Keratinocyte (primary cell): Measurements from ENCODE around the gene SMIM36. TPM values are rescaled to one million over a fixed set of nuclear protein-coding genes. Genes with fewer than 3 reads are reported as not detected.

Source experiments
- DNase-seq: peaks from one replicate; pipeline ENCODE4 v3.0.0-alpha.2; 2011; ENCODE audit warnings: low read depth, missing footprints, low spot score
- FAIRE-seq: peaks from 2 replicates; lab custom pipeline; 2011; peaks lifted over from hg19 to GRCh38; lab: Jason Lieb, UNC
- H2AFZ ChIP-seq: 2 replicates; pipeline ENCODE4 v1.6.0; 2012; ENCODE audit warnings: low read length, control low read depth, inconsistent platforms; ENCODE audit not compliant: control insufficient read depth
- H3K27ac ChIP-seq: 2 replicates; pipeline ENCODE4 v1.5.1; 2011; ENCODE audit warnings: low read length; ENCODE audit not compliant: control insufficient read depth, insufficient read depth
- H3K27me3 ChIP-seq: 3 replicates; pipeline ENCODE4 v1.6.0; 2011; ENCODE audit warnings: low read length; ENCODE audit not compliant: control insufficient read depth, insufficient read depth; ENCODE audit errors: extremely low read depth
- H3K36me3 ChIP-seq, 2 experiments: 2 replicates in 1 of 2; 3 replicates in 1 of 2; pipeline ENCODE4 v1.5.1; 2011; ENCODE audit warnings: low read length in 2 of 2, mild to moderate bottlenecking in 1 of 2; ENCODE audit not compliant: control insufficient read depth in 2 of 2, insufficient read depth in 2 of 2; ENCODE audit errors: extremely low read depth in 1 of 2
- H3K4me1 ChIP-seq: 3 replicates; pipeline ENCODE4 v1.5.1; 2011; ENCODE audit warnings: low read length; ENCODE audit not compliant: control insufficient read depth, insufficient read depth; ENCODE audit errors: extremely low read depth
- H3K4me2 ChIP-seq: 3 replicates; pipeline ENCODE4 v1.6.0; 2011; ENCODE audit warnings: low read depth, low read length; ENCODE audit not compliant: control insufficient read depth, insufficient read depth; ENCODE audit errors: extremely low read depth
- H3K4me3 ChIP-seq, 3 experiments: fragments of 200-600 bp in 1 of 3; sonication (generic) in 1 of 3; 2 replicates in 2 of 3; 3 replicates in 1 of 3; pipeline ENCODE4 v1.5.1; 2011 to 2016; ENCODE audit warnings: low read length in 3 of 3, mild to moderate bottlenecking in 3 of 3, control low read depth in 2 of 3, inconsistent platforms in 1 of 3, low read depth in 1 of 3, mixed read lengths in 1 of 3, mixed run types in 1 of 3, moderate library complexity in 1 of 3; ENCODE audit not compliant: control insufficient read depth in 2 of 3, insufficient read depth in 2 of 3; ENCODE audit errors: extremely low read depth in 1 of 3
- H3K79me2 ChIP-seq: 2 replicates; pipeline ENCODE4 v1.6.0; 2012; ENCODE audit warnings: low read length; ENCODE audit not compliant: control insufficient read depth, insufficient read depth
- H3K9ac ChIP-seq: 3 replicates; pipeline ENCODE4 v1.6.0; 2011; ENCODE audit warnings: low read length; ENCODE audit not compliant: control insufficient read depth, insufficient read depth; ENCODE audit errors: extremely low read depth
- H3K9me1 ChIP-seq: 3 replicates; pipeline ENCODE4 v1.6.0; 2011; ENCODE audit warnings: low read length; ENCODE audit not compliant: control insufficient read depth, insufficient read depth; ENCODE audit errors: extremely low read depth
- H3K9me3 ChIP-seq: 2 replicates; pipeline ENCODE4 v1.5.1; 2012; ENCODE audit warnings: low read depth, low read length; ENCODE audit not compliant: control insufficient read depth
- H4K20me1 ChIP-seq: 3 replicates; pipeline ENCODE4 v1.6.0; 2011; ENCODE audit warnings: low read length; ENCODE audit not compliant: control insufficient read depth, insufficient read depth; ENCODE audit errors: extremely low read depth
- EZH2 ChIP-seq: IDR thresholded peaks from one replicate; pipeline ENCODE4 v1.6.1; 2012; ENCODE audit warnings: inconsistent platforms, mild to moderate bottlenecking, low read length, moderate library complexity
- dilution Hi-C: fragments of 300-500 bp; cut with MboI; formaldehyde crosslinking; loops from one replicate; pipeline ENCODE4 v1.7.0; 2020; ENCODE audit warnings: low sequenced_read_pairs; ENCODE audit not compliant: extremely low pct_ligation_motif_present
- polyA plus RNA-seq, 5 experiments: library from polyadenylated mRNA; depleted of rRNA in 3 of 5; stranded (reverse) in 3 of 5; stranded (forward) in 1 of 5; unstranded in 1 of 5; fragments of >200 nt; gene quantifications; 1 replicate in 1 of 5; 2 replicates in 3 of 5; 3 replicates in 1 of 5; pipeline versions ENCODE4 v1.2.1 to v1.2.3, GENCODE V29; 2011 to 2012; ENCODE audit warnings: missing spikeins in 2 of 5, low read depth in 1 of 5, low replicate concordance in 1 of 5
- TF ChIP-seq, protein P1 (sequence below), 3 experiments: IDR thresholded peaks in 1 of 3; conservative IDR thresholded peaks in 1 of 3; optimal IDR thresholded peaks in 1 of 3; 2 replicates in 2 of 3; 3 replicates in 1 of 3; pipeline versions ENCODE3 to v1.5.1; 2011; ENCODE audit warnings: low read length in 3 of 3, mild to moderate bottlenecking in 3 of 3, moderate library complexity in 2 of 3, control low read depth in 1 of 3, inconsistent platforms in 1 of 3; ENCODE audit not compliant: insufficient read depth in 2 of 3; ENCODE audit errors: extremely low read depth in 1 of 3

SMIM36 gene
- polyA plus RNA-seq, 1 donor (not counting 4 experiments of a cell fraction or from before 2014, with no cell fraction given), result not detected

DNA sequence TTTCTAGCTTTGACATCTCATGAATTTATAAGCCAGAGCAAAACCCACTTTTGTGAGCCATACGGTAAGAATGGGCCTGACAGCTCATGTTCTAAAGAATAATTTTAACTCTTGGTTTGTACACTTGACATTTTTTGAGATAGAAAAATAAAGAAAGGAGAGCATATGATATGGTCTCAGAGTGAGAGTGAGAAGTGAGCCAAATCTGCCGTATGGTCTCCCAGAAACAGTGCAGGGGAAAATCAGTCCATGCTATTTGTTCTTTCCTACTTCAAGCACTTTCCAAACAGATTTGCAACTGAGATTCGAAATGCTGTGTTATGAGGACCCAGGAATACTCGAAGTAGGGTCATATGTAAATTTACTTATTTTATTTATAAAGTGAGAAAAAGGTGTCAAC lies 20.9 kb downstream of the SMIM36 start:
- Histone ChIP-seq H3K9me3 (no peaks in the 10 kb centered on the region), H2AFZ (no peak overlapping the region), H3K9ac (no peak overlapping the region), H3K27me3 (no peaks in the 10 kb centered on the region), H3K79me2 (no peaks in the 10 kb centered on the region), H3K4me3 (no peak overlapping the region), H3K4me1 (no peaks in the 10 kb centered on the region), H3K9me1 (no peaks in the 10 kb centered on the region), H3K27ac (no peak overlapping the region), H3K36me3 (no peaks in the 10 kb centered on the region), H3K4me2 (no peak overlapping the region), H4K20me1 (no peaks in the 10 kb centered on the region)
- dilution Hi-C loops, result loop anchor here (25.0 kb wide), 1 partner anchor 128 kb away; no protein-coding TSS in a partner anchor
- TF ChIP-seq, protein P1, sequence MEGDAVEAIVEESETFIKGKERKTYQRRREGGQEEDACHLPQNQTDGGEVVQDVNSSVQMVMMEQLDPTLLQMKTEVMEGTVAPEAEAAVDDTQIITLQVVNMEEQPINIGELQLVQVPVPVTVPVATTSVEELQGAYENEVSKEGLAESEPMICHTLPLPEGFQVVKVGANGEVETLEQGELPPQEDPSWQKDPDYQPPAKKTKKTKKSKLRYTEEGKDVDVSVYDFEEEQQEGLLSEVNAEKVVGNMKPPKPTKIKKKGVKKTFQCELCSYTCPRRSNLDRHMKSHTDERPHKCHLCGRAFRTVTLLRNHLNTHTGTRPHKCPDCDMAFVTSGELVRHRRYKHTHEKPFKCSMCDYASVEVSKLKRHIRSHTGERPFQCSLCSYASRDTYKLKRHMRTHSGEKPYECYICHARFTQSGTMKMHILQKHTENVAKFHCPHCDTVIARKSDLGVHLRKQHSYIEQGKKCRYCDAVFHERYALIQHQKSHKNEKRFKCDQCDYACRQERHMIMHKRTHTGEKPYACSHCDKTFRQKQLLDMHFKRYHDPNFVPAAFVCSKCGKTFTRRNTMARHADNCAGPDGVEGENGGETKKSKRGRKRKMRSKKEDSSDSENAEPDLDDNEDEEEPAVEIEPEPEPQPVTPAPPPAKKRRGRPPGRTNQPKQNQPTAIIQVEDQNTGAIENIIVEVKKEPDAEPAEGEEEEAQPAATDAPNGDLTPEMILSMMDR (optimal IDR thresholded peaks at IDR 0.05 in 1 of 3, IDR thresholded peaks at IDR 0.05 in 1 of 3, conservative IDR thresholded peaks at IDR 0.05 in 1 of 3; ENCODE audit: extremely low read depth in 1 of 3, insufficient read depth in 2 of 3, low read length in 3 of 3), result no peak
- no peak for TF ChIP-seq EZH2
- no peak for FAIRE-seq
- DNase-seq, result no peak

DNA sequence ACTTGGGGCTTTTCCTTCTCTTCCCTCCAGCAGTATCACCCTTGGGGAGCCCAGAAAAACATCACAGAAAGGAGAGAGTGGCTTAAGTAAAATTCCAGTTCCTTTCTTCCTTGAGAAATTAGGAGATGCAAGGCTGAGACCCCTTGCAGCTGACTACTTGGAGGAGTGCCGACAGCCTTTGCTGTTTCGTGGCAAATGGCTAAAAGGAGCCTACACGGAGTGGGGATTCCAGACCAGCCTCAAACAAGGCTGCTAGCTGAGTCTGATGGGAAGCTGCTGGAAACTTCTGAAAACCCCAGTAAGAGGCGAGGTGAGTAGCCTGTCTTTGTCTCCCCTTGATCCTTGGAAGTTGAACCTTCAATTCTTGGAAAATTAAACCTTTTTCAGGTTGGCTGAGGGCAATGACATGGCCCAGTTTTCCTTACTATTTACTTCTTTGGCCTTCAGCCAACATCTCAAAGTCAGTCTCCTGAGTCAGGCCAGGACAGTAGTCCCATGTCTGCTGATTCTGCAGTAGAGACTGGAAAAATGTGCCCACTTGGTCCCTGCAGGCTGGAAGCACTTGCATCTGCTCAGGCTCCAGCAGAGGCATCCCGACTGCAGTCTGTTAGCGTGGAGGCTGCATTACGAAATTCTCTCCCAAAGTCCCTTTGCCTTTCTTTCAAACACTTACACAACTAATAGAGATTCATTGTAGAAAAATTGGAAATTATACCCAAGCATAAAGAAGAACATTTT lies 23.4 kb downstream of the SMIM36 start:
- H4K20me1 ChIP-seq, result no peaks in the 10 kb centered on the region
- TF ChIP-seq, protein P1 (optimal IDR thresholded peaks at IDR 0.05 in 1 of 3, IDR thresholded peaks at IDR 0.05 in 1 of 3, conservative IDR thresholded peaks at IDR 0.05 in 1 of 3; ENCODE audit: extremely low read depth in 1 of 3, insufficient read depth in 2 of 3, low read length in 3 of 3), result no peak
- no peak for TF ChIP-seq EZH2
- dilution Hi-C loops, result loop anchor here (25.0 kb wide), 1 partner anchor 126 kb away; no protein-coding TSS in a partner anchor

More for the DNA sequence above, 23.4 kb downstream of the SMIM36 start:
- Histone ChIP-seq H3K4me1 (no peaks in the 10 kb centered on the region), H3K36me3 (no peaks in the 10 kb centered on the region), H3K79me2 (no peaks in the 10 kb centered on the region), H3K4me2 (no peak overlapping the region), H2AFZ (no peak overlapping the region), H3K27ac (no peak overlapping the region), H3K27me3 (no peaks in the 10 kb centered on the region), H3K4me3 (no peak overlapping the region), H3K9me3 (no peaks in the 10 kb centered on the region), H3K9ac (no peak overlapping the region), H3K9me1 (no peaks in the 10 kb centered on the region)
- no peak for FAIRE-seq
- DNase-seq, result no peak
